GM18498 (cell line): Measurements from ENCODE around the gene CLCF1.

Experiments
- ATAC-seq: cut with Tn5 transposase; IDR thresholded peaks from one replicate; pipeline ENCODE4 v1.9.1; 2021; ENCODE audit warnings: mild to moderate bottlenecking, moderate library complexity; ENCODE audit not compliant: unreplicated experiment

CLCF1 gene

DNA sequence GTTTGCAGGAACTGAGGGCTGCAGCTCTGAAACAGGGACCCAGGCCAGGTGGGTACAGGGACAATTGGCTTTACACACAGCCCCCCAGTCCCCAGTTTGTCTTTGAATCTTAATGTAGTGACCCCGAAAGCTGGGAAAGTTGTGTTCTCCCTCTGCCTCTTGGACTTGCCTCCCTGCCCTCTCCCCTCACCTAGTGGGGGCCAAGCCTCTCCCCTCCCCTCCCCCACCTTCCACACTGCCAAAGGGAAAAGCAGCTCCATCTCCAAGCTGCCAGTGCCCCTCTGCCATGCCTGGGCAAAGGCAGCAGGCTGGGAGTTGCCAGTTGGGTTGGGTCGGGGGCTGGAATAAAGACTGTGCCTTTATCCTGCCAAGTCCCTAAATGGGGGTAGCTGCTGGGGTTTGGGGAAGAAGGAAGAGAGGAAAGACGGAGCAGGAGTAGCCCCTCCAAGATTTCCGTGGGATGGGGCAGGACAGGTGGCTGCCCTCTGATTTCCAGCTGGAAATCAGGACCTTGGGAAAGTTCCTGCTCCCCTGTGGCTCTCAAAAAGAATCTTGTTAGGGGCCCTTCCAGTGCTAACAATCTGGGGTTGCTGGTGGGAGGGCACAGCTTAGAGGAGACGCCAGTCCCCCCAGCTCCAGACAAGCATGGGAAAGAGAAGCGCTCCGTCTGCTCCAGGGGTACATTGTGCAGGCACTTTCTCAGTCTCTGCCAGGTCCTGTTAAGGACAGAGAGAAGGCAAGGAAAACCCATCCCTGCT lies 2.8 kb upstream of the CLCF1 start:
- ATAC-seq: no peak

DNA sequence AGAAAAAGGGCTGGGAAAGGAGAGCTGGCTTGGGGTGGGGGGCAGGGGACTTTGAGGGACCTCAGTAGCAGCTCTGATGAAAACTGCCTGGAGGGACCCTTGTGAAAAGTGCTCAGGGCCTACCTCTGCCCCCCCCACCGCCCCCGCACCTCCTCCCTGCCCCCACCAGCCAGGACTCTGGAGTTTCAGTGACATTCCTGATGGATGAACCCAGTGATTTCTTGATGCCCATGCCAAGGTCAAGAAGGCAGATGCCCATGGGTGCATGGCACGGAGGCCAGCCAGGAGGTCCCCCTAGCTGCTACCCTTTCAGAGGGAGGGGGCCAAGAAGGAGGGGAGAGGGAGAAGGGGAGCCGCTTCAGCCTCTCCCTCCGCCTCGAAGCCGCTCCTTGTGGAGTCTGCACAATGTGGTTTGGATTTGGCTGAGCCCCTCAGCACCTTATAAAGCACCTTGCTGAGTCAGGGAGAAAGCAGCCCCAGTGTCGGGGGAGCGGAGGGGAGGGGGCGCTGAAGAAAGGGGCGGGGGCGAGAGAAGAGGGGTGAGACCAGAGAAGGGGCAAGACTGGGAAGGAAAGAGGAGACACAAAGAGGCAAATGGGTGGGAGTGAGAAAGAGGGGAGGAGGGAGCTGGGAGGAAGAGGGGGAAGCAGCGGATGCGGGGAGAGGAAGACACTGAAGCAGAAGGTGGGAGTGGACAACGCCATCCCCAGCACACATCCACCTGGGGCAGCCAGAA lies 2.1 kb upstream of the CLCF1 start:
- no peak for ATAC-seq

DNA sequence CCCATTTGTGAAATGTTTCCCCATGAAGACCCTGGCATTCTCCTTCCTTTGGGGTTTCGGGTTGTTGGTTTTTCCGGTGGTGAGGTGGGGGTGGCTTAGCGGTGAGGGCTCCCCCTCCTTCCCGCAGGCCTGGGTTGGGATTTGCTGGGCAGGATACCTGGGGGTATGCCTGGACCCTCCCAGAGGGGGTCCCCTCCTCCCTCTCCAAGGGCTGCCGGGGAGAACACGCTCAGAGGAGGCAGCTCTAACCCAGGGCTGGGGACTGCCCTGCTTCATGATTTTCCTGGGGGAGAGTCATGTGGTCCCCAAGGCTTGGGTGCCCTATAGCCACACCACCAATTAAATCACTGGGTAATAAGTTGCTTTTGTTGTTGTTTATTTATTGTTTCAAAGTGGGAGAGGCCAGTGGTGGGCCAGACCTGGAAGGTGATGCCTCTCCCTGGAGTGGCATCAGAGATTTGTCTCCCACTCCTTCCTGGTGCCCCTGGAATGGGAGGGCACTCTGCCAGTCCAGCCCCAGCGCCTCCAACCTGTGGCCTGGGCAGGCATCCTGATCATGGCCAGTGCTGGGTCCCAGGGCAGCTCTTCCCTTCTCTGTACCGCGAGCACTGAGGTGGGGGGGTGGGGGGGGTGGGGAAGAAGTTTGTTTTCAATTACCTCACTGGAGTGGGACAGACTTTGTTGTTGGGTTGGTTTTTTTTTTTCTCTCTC lies 1.3 kb upstream of the CLCF1 start:
- no peak for ATAC-seq

DNA sequence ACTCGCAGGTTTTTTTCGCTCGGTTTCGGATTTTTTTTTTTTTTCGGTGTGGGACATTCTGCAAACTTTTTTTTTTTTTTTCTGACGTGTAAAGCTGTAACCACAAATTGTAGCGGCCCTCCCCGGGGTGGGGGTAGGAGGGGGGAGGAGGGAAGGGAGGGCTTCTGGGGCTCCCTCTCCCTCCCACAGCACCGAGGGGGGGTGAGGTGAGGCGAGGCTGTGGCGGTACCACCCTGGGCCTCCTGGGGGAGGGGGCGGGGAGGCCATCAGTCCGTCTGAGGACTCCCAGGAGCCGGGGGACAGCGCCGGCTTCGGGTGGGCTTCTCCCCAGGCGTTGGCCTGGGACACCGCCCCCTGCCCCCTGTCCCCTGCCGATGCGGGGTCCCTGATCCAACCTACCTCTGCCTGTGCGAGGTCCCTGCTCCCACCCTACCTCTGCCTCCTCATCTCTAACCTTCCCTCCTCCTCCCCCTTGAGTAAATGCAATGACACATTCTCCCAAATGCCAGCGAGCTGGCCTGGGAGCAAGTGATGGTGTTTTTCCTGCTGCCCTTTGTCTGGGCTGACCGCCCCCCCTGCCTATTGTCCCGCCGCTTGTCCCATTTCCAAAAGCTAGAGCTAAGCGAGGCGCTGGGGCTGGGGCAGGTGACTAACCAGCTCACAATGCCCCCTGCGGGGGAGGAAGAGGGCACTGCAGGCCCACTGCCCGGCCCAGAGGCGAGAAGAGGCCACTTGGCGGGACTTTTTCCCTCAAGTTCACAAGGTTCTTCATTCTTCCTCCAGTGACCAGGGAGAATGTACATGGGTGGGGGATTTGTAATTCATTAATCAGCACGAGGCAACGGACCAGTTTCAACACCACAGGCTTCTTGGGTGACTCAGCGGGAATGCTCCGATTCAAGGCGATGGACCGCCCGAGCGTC lies 511 bp upstream of the CLCF1 start:
- peak; percentile 25 for ATAC-seq

DNA sequence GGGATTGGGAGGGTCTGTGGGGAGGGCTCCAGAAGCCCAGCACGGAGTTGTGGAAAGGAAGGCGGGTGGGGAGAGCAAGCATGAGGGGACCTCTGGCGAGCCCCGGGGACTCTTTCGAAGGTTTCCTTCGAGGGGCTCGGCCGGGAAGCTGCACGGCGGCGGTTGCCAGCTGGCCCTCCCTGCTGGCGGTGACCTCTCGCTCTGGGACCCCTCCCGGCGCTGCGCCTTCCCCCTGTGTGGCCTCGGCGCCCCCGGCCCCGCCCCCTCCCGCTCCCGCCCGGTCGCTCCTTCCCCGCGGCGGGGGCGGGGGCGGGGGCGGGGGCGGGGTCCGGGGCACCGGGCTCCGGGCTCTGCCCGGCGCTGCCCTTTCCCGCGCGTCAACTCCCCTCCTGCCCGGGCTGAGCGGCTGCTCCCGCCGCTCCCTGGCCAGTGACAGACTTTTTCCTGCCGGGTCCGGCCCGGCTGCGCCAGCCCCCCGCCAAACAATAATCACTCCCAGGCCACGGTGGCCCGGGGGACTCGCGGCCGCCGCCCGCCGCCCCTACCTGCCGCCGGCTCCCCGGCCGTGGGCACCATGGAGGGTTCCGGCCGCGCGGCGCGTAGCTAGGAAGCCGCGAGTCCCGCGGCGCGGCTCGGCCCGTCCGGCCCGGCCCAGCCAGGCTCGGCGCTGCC lies 941 bp downstream of the CLCF1 start:
- ATAC-seq: peak; percentile 5

DNA sequence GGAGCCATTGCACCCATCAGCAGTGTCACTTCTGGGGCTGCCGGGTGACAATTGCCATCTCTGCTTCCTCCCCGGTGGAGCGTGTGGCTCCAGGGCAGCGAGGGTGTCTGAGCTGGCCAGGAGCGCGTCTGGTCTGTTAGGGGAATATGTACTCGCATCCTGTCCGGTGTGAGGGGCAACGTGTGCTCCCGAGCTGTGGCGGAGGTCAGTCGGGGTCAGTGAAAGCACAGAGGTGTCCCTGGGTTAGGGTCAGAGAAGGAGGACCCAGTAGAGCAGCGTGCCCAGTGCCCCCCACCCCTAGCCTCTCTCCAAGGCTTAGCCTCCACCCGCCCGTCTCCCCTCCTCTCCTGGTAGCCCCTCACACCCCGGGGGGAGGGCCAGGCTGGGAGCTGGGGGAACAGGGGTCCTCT lies 1.5 kb downstream of the CLCF1 start:
- no peak for ATAC-seq

DNA sequence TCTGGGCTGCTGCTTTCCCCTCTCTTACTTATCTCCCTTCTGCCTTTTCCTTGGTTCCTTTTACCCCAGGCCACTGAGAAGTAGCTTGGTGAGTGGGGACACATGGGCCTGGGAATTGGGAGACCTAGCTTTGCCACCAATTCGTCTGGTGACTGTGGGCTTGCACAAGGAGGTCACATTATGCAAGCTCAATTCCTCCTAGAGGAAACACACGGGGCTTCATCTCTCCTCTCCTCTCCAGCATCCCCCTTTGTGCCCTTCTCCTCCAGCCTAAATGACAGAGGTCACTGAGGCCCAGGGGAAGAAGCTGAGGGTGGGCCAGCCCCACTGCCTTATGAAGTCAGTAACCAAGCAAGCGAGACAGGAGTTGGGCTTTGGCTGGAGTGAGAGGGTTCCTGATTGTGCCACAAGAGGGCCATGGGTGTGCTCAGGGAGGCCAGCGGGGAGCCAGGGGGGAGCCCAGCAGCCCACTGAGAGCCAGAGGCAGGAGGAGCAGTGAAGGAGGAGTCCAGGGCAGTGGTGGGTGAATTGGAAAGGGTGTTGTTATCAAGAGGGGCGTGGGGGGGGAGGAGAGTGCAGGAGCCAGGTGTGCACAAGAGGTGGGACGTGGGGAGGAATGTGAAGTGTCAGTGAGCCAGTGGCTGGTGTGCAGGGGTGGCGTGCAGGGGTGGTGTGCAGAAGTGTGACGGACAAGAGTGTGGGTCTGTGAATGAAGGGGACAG lies 2.0 kb downstream of the CLCF1 start:
- no peak for ATAC-seq

DNA sequence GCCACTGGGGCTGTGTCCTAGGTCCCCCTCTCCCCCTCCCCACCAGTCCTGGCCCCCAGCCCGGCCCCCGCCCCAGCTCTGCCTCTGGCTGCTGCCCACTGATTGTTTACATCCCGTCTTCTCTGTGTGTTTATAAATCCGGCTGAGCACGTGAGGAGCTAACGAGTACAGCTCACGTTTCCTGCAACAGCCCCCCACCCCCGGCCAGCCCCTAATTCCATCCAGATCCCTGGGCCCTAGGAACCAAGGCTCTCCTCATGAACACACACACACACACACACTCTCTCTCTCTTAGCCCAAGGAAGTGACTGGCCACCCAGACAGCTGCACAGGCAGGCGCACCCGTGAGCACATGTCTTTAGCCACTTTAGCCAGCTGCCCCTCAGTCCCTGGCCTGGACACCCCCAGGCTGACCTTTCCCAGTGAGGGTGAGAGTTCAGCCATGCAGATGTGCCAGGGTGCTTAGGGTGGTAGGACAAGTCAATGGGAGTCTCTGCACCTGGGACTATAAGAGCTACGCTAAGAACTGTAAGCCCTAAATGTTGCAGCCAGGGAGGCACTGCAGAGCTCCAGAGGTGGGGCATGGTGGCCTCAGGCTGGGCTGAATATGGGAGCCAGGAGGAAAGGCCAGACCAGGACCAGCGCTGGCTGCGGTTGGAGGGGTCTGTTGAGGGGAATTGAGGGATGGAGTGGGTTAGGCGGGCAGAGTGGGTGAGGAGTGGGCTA lies 2.9 kb downstream of the CLCF1 start:
- no peak for ATAC-seq

DNA sequence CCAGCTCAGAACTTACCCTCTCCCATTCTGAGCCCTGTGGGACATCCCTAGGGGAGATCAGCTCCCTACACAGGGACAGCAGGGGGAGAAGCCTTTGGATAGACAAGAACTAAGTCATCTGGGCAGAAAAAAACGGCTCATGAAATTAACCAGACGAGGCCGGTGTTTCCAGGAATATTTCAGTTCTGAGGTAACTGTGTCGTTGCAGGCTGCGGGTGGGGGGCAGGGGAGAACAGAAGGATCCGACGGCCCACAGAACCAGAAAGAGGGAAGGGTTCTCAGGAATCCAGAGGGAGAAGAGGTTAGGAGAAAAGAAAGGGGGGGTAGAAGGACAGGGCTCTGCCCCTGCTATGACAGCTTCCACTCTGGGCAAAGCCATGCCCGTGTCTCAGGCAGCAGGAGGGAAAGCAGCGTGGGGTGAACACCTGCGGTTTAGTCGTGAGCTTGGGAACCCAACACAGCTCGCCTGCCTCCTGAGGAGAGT lies 3.6 kb downstream of the CLCF1 start:
- no peak for ATAC-seq

DNA sequence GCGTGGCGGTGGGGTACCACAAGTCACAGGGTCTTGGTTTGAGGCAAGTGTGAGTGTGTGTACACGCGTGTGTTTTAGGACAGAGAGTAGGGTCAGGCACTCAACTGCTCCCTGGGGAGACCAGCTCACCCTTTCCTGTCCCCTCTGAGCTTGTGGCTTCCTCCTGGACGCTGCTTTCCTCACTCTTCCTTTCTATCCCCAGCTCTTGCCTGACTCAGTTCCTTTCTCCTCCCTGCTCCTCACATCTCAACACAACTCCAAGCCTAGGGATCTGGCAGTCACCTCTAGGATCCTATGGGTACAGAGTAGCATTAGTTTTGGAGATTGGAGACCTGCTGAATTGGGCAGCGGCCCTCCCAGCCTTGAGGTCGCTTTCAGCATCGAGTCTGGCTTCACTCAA lies 4.1 kb downstream of the CLCF1 start:
- ATAC-seq: no peak

DNA sequence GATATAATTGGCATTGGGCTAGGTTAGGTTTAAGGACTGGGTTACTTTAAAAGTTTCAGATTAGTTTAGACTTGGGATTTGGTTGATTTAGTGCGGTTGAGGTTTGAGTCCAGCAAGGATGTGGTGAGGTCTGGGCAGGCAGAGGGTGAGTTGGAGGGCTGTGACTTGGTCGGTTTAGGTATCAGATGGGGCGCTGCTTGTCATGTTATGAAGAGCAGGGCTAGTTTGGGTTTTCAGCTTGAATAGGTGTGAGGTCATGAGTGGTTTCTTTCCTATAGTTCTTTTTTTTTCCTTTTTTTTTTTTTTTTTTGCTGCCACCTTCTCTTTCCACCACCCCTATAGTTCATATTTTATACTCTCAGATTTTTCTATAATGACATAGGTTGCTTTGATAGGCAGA lies 4.8 kb downstream of the CLCF1 start:
- ATAC-seq: no peak

DNA sequence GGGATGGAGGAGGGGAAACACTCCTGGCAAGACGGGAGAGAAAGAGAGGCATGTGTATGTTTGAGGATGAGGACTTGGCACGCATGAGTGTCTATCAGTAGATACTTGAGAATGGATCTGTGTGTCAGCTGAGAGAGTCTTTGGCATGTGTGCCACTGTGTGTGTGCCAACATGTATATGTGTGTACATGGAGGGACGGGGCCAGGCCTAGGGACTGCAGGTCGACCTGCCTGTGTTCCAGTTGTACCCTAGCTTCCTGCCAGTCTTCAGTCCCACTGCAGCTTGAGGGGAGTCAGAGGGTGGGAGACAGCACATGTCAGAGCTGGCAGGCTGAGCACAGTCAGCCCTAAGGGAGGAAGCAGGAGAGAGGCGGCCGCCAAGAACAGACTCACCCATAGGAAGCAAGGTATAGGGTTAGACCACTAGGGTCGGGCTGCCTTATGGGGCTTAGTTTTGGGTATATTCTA lies 5.6 kb downstream of the CLCF1 start:
- no peak for ATAC-seq

DNA sequence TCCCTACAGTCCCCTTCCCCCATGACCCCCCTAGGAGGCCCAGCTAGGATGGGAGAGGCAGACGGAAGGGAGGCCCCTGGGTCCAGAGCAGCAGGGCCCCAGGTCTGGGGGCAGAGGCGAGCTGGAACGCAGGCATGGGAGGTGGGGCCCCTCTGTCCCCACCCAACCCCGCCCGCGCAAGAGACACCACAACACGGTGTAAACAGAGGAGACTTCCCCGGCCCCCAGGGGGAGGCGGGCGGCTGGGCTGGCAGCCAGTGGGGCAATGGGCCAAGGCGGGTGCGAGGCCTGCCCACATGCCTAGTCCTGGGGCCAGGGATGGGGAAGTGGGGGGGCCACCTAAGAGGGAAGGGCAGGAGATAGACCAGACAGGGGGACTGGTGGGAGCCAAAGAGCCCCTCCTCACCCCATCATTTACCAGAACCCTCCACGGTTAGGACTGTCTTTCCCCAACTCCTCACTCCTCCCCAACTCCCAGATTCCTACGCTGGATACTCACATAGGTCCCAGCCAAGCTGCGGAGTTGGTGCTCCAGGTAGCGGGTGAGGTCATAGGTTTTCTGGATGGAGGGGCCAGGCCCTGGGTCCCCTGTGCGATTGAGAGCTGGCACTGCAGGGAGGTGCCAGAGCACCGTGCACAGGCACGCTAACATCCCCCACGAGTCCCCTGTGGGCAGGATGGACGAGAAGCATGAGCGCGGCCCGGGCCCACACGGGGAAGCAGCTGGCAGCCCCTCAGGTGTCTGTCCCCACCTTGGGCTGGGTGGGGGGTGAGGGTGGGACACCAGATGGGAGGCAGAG lies 6.2 kb downstream of the CLCF1 start:
- no peak for ATAC-seq

DNA sequence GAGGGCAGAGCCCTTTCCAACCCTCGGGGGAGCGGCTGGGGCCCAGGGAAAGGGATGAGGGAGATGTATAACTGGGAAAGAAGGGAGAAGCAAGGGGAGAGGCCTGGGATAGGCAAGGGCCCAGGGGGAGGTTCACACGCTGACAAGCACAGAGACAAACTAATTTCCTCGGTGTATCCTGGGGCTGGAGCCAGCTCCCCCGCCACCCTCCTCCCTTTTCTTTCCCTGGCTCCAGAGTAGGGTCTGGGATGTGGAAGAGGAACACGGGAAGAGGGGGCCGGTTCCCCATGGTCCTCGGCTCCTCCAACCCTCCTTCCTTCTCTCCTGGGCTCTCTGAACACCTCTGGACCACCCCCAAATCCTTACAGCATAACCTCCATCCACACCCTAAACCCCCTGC lies 6.9 kb downstream of the CLCF1 start:
- ATAC-seq: no peak

DNA sequence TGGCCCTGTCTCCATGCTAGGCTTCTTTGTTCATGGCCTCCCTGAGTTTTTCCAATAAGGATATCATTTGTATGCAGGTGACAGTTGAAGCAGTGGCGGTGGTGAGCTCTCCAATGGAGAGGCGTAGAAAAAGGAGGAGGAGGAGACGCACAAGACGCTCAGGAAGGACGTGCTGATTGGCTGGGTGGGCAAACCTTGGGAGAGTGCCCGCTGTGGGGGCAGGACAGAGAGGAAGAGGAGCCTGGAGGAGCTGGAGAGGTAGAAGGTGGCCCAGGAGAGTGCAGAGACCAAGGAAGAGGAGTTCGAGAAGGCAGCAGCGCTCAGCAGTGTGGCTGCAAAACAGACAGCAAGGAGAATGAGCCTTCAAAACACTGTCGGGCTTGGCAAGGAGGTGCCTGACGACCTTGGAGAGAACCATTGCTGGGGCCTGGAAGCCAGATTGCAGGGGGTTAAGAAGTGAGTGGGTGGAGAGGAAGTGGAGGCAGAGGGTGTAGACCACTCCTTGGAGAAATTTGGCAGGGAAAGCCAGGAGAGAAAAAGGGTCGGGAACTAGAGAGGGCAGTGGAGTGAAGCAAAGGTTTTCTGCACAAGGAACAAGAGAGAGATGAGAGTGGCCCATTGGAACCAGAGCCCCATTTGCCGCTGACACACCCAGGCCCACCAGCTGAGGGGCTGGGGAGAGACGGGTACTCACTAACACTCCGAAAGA lies 7.5 kb downstream of the CLCF1 start:
- no peak for ATAC-seq

DNA sequence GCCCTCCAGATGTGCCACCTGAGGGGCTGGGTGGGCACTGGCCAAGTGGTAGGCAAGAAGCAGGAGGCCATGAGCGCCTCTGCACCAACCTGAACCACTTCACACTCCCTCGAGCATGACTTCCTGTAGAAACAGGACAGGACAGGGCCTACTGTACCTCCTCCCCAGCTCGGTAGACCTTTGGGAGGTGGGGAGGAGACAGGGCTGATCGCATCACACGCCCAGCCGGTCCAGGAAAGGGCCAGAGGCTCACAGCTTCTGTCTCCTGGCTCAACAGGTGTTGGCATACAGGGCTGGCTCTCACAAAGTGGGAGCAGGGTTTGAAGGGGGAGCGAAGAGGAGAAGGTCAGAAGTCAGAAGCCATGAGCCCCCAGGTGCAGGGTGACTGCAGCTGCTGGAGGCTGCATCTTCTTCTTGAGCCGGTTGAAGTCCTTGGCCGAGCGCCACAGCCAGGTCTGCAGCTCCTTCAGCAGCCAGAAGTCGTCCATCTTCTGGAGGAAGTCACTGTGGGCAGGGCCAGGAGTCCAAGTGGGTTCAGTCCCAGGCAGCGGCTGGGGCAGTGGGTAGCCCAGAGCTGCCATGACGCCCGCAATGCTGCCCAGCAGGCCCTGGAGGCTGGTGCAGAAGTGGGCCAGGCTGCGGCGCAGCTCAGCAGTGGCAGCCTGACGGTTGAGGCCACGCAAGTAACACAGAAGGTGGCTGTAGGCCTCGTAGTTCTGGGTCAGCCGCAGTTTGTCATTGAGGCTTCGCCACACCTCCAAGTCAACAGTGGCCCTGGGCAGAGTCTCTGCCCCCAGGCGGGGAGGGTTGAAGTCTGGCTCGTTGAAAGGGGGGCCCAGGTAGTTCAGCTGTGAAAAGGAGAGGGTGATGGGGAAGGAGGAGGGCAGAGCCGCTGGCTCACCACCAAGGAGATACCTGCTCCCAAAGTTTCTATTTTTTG lies 8.3 kb downstream of the CLCF1 start:
- no peak for ATAC-seq
